OCI-LY7 (cell line): ENCODE results near the gene RBP7. TPM values are rescaled to one million over a fixed set of nuclear protein-coding genes. Genes with fewer than 3 reads are reported as not detected.

ENCODE experiments used
- BruUV-seq: library from RNA; stranded (reverse); fragments of 400-500 nt; replicated peaks from 2 replicates; lab custom pipeline; 2021; lab: Mats Ljungman, UMichigan
- CTCF ChIA-PET: fragments of 300-600 bp; sonication (Branson Sonifier 250); formaldehyde crosslinking; loops from one replicate; lab custom pipeline; 2022; ENCODE audit warnings: antibody characterized with exemption; ENCODE audit not compliant: unreplicated experiment; lab: Charles Lee
- POLR2A ChIA-PET: fragments of 300-600 bp; sonication (Branson Sonifier 250); formaldehyde crosslinking; loops from one replicate; lab custom pipeline; 2022; ENCODE audit warnings: antibody characterized with exemption; lab: Charles Lee
- DNase-seq: peaks from one replicate; pipeline ENCODE4 v3.0.0-alpha.2; 2015; ENCODE audit warnings: low spot score
- H2AFZ ChIP-seq: fragments of 200-600 bp; sonication (generic), shearing (Covaris generic); 2 replicates; pipeline ENCODE4 v1.6.1; 2014; ENCODE audit warnings: mild to moderate bottlenecking, antibody characterized with exemption, low read length, moderate library complexity
- H3K27ac ChIP-seq: fragments of 200-600 bp; sonication (generic); 2 replicates; pipeline ENCODE4 v1.5.1; 2014; ENCODE audit warnings: mixed run types, low read depth, mild to moderate bottlenecking, moderate library complexity, low read length, inconsistent platforms; ENCODE audit not compliant: poor library complexity, severe bottlenecking
- H3K36me3 ChIP-seq: fragments of 200-600 bp; sonication (generic); 2 replicates; pipeline ENCODE4 v1.6.1; 2014; ENCODE audit warnings: mild to moderate bottlenecking, antibody characterized with exemption, low read length, moderate library complexity, mixed read lengths; ENCODE audit not compliant: insufficient read depth
- H3K4me1 ChIP-seq: fragments of 200-600 bp; sonication (generic); 2 replicates; pipeline ENCODE4 v1.5.1; 2014; ENCODE audit warnings: mild to moderate bottlenecking, low read length; ENCODE audit not compliant: insufficient read depth, poor library complexity, severe bottlenecking
- H3K4me2 ChIP-seq: fragments of 200-600 bp; sonication (generic); 2 replicates; pipeline ENCODE4 v1.6.1; 2014; ENCODE audit warnings: mild to moderate bottlenecking, low read length
- H3K4me3 ChIP-seq: fragments of 200-600 bp; sonication (generic); 2 replicates; pipeline ENCODE4 v1.5.1; 2014; ENCODE audit warnings: mild to moderate bottlenecking, low read depth, low read length; ENCODE audit not compliant: poor library complexity, severe bottlenecking
- H3K79me2 ChIP-seq: fragments of 200-600 bp; sonication (generic); 2 replicates; pipeline ENCODE4 v1.6.1; 2016; ENCODE audit warnings: low read depth, mild to moderate bottlenecking, low read length, moderate library complexity, mixed read lengths; ENCODE audit not compliant: insufficient read depth
- H3K9me2 ChIP-seq: fragments of 200-600 bp; sonication (generic); 2 replicates; pipeline ENCODE4 v1.6.1; 2016; ENCODE audit warnings: mild to moderate bottlenecking, low read length, mixed read lengths; ENCODE audit not compliant: insufficient read depth
- H3K9me3 ChIP-seq: fragments of 200-600 bp; sonication (generic); 2 replicates; pipeline ENCODE4 v1.6.1; 2014; ENCODE audit warnings: mild to moderate bottlenecking, mixed run types, low read length, mixed read lengths
- H4K20me1 ChIP-seq: fragments of 200-600 bp; sonication (generic); 2 replicates; pipeline ENCODE4 v1.6.1; 2014; ENCODE audit warnings: mild to moderate bottlenecking, antibody characterized with exemption, low read length, moderate library complexity, mixed read lengths; ENCODE audit not compliant: insufficient read depth
- EZH2phosphoT487 ChIP-seq: fragments of 200-600 bp; sonication (generic); IDR thresholded peaks from 2 replicates; pipeline ENCODE4 v1.6.1; 2018; ENCODE audit warnings: low read depth, borderline replicate concordance, mild to moderate bottlenecking, mixed run types, antibody characterized with exemption, low read length, moderate library complexity, mixed read lengths
- intact Hi-C: fragments of 100-400 bp; cut with micrococcal nuclease; formaldehyde crosslinking; loops from one replicate; pipeline ENCODE4 v1.10.0; 2022; ENCODE audit not compliant: unreplicated experiment
- total RNA-seq, 2 experiments: library from RNA; depleted of rRNA in 1 of 2; stranded (reverse); fragments of >200 nt in 1 of 2; shearing (Covaris generic) in 1 of 2; gene quantifications; 2 replicates each; pipeline ENCODE4 v1.2.3, GENCODE V29; 2014 to 2022
- TF ChIP-seq, protein P1 (sequence below): fragments of 200-600 bp; sonication (generic); conservative IDR thresholded peaks from 2 replicates; pipeline ENCODE4 v1.5.1; 2014; ENCODE audit warnings: mild to moderate bottlenecking, antibody characterized with exemption, low read length, moderate library complexity, mixed read lengths

RBP7 gene
- total RNA-seq, 2 experiments from 2014 or later: not detected

DNA sequence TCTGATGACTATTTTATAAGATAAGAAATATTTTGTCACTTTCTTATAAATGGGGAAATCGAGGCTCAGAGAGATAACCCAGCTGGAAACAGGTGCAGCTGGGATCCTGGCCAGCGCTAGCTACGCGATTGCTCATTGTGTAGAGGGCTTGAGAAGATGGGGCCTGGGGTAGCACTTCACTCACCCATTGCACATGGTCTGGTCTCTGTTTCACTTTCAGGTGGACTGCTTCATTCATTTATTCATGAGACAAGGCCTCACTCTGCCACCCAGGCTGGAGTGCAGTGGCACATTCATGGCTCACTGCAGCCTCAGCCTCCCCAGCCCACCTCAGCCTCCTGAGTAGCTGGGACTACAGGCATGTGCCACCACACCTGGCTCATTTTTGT, 59.6 kb downstream of the RBP7 start:
- ChIA-PET POLR2A (no interaction called here), CTCF (no interaction called here)
- H3K4me1 ChIP-seq: no peaks in the 10 kb centered on the region
- DNase-seq: no peak
- H3K79me2 ChIP-seq: no peaks in the 10 kb centered on the region; the same call in 1 of the 2 replicates
- H3K36me3 ChIP-seq: peaks cover 4% of the 10 kb centered on the region; the same call in 1 of the 2 replicates
- H3K9me2 ChIP-seq: no peaks in the 10 kb centered on the region
- TF ChIP-seq EZH2phosphoT487: no peak
- TF ChIP-seq, protein P1, sequence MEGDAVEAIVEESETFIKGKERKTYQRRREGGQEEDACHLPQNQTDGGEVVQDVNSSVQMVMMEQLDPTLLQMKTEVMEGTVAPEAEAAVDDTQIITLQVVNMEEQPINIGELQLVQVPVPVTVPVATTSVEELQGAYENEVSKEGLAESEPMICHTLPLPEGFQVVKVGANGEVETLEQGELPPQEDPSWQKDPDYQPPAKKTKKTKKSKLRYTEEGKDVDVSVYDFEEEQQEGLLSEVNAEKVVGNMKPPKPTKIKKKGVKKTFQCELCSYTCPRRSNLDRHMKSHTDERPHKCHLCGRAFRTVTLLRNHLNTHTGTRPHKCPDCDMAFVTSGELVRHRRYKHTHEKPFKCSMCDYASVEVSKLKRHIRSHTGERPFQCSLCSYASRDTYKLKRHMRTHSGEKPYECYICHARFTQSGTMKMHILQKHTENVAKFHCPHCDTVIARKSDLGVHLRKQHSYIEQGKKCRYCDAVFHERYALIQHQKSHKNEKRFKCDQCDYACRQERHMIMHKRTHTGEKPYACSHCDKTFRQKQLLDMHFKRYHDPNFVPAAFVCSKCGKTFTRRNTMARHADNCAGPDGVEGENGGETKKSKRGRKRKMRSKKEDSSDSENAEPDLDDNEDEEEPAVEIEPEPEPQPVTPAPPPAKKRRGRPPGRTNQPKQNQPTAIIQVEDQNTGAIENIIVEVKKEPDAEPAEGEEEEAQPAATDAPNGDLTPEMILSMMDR: no peak
- BruUV-seq: no TSS peak
- intact Hi-C loops: no loop called here
- no peaks in the 10 kb centered on the region; the same call in 1 of the 2 replicates for H4K20me1 ChIP-seq
- no peaks in the 10 kb centered on the region for H3K9me3 ChIP-seq
- no peak overlapping the region for H3K4me3 ChIP-seq
- H3K27ac ChIP-seq: no peak overlapping the region
- H2AFZ ChIP-seq: no peak overlapping the region
- H3K4me2 ChIP-seq: no peak overlapping the region

DNA sequence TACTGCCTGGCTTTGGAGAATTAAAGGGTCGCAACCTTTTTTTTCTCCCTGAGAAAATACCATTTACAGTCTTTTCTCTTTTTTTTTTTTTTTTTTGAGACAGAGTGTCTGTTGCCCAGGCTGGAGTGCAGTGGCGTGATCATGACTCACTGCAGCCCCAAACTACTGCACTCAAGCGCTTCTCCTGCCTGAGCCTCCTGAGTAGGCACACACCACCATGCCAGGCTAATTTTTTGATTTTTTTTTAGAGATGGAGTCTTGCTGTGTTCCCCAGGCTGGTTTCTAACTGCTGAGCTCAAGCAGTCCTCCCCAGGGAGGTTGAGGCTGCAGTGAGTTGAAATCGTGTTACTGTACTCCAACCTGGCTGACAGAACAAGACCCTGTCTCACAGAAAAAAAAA, 60.3 kb downstream of the RBP7 start:
- CTCF ChIA-PET: no interaction called here
- Histone ChIP-seq H3K27ac (no peak overlapping the region), H3K4me1 (no peaks in the 10 kb centered on the region), H4K20me1 (no peaks in the 10 kb centered on the region; the same call in 1 of the 2 replicates), H3K9me3 (no peaks in the 10 kb centered on the region), H2AFZ (no peak overlapping the region), H3K9me2 (no peaks in the 10 kb centered on the region), H3K36me3 (peaks cover 4% of the 10 kb centered on the region; the same call in 1 of the 2 replicates), H3K79me2 (no peaks in the 10 kb centered on the region; the same call in 1 of the 2 replicates), H3K4me3 (no peak overlapping the region), H3K4me2 (no peak overlapping the region)
- no TSS peak for BruUV-seq
- POLR2A ChIA-PET: no interaction called here
- no peak for DNase-seq
- intact Hi-C loops: no loop called here
- TF ChIP-seq, protein P1: no peak
- no peak for TF ChIP-seq EZH2phosphoT487

DNA sequence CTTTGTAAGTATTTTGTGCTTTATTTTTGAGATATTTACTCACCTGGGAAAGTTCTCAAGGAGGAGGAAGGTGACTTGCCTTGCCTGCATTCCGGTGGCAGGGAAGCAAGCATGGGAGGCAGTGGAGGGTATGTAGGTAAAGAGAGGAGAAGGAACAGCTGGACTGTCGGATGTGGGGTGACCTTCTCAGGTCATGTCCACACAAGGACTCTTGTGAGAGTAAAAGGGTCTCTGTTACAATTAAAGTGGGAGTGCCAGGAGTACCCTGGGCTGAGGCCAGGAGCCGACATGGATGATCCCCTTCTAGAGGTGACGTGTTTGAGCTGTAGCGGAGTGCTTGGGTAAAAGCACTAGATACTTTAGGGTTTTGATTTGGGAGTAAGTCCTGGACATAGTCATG, 60.8 kb downstream of the RBP7 start:
- no peak overlapping the region for H3K27ac ChIP-seq
- ChIA-PET POLR2A (interaction anchor here (0.6 kb wide), 1 partner anchor 11 kb away, joined by 9 read pairs; no protein-coding TSS in a partner anchor), CTCF (no interaction called here)
- no peak overlapping the region for H2AFZ ChIP-seq
- no TSS peak for BruUV-seq
- H3K79me2 ChIP-seq: no peaks in the 10 kb centered on the region; the same call in 1 of the 2 replicates
- no peak for DNase-seq
- H3K4me2 ChIP-seq: no peak overlapping the region
- 0 out of 2 replicates have a peak, but pooled peaks cover 4% of the 10 kb centered on the region for H3K36me3 ChIP-seq
- no peaks in the 10 kb centered on the region for H3K4me1 ChIP-seq
- intact Hi-C loops: no loop called here
- H3K9me2 ChIP-seq: no peaks in the 10 kb centered on the region
- no peaks in the 10 kb centered on the region; the same call in 1 of the 2 replicates for H4K20me1 ChIP-seq
- H3K9me3 ChIP-seq: no peaks in the 10 kb centered on the region
- no peak for TF ChIP-seq EZH2phosphoT487
- TF ChIP-seq, protein P1: no peak
- no peak overlapping the region for H3K4me3 ChIP-seq
